Hindlimb muscle (tissue), 1 donor: Measurements from ENCODE around the gene CTBP1. TPM values are rescaled to one million over a fixed set of nuclear protein-coding genes. Genes with fewer than 3 reads are reported as not detected.
"Not testable (repeated sequence)": the region's sequence is repeated elsewhere in the genome, so short reads cannot be mapped to it uniquely, and the experiment has no call there.

Source experiments
- DNase-seq: peaks from one replicate; pipeline ENCODE4 v3.0.0-alpha.2; 2013
- polyA plus RNA-seq: library from polyadenylated mRNA; unstranded; fragments of 120-200 nt; gene quantifications from one replicate; pipeline ENCODE4 v1.2.1, GENCODE V29; 2013; ENCODE audit not compliant: insufficient read length

Gene CTBP1
- polyA plus RNA-seq, 1 donor = 133 TPM

- DNase-seq = not testable (repeated sequence)
Observed at GRCh38 chr4:1237261-1237660, 11.7 kb downstream of the CTBP1 start.

GRCh38 chr4:1236836-1237235 is 12.1 kb downstream of the CTBP1 start:
- not testable (repeated sequence) for DNase-seq

- DNase-seq = no peak
Observed at GRCh38 chr4:1236103-1236641, 12.8 kb downstream of the CTBP1 start.

DNA sequence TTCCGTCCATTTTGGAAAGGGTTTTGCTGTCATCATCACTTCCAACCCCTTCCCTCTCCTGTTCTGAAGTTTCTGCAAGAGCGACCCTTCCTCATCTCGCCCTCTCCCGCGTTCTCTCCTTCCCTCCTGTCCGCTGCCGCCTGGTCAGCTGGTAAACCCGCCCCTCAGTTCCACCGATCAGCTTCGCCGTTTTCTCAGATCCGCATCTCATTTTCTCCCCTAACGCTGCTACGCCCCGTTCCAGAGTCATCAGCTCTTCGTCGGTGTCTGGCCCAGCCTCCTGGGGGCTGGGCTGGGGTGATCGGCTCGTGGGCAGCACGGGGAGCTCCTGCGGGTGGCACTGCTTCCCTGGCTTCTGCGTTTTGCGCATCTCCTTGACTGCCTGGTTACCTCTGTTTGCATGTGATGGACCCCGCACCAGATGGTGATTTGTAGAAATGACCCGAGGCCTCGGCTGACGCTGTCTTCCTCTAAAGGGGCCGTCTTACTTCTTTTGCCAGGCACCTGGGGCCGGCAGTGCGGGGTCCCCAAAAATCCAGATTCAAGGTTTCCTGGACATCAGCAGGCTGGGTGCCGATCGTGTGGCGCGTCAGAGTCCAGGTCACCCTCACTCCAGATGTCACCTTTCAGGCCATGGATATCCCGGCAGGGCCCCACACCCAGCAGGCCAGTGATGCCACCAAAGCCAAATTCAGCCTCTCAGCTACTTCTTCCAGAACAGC is 13.4 kb downstream of the CTBP1 start:
- no peak for DNase-seq

- no peak for DNase-seq
Observed at GRCh38 chr4:1234811-1235292, 14.1 kb downstream of the CTBP1 start.

DNA sequence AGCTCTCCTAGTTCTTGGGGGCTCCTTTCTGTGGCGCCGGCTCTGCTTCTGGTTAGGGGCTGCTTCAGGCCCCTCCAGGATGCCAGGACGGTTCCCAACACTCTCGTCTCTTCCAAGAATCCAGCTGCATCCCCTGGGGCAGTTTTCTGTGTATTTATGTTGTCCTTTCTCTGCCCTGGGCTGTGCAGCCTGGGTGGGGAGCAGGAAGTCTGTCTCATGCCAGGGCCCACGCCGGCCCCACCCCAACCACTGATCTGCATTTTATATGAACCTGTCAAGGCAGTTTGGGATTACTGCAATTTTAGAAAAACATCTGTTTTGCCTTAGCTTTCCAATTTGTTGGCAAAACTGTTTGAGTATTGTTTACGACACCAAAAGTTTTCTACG is 14.6 kb downstream of the CTBP1 start:
- DNase-seq = no peak

- DNase-seq = peak; percentile 52
Observed at GRCh38 chr4:1233641-1234308, 15.2 kb downstream of the CTBP1 start.

GRCh38 chr4:1232661-1233621 is 16.0 kb downstream of the CTBP1 start:
- peak; percentile 63 for DNase-seq

- DNase-seq = no peak
Observed at GRCh38 chr4:1231637-1232360, 17.1 kb downstream of the CTBP1 start.

GRCh38 chr4:1230971-1231636 is 17.8 kb downstream of the CTBP1 start:
- no peak for DNase-seq

DNA sequence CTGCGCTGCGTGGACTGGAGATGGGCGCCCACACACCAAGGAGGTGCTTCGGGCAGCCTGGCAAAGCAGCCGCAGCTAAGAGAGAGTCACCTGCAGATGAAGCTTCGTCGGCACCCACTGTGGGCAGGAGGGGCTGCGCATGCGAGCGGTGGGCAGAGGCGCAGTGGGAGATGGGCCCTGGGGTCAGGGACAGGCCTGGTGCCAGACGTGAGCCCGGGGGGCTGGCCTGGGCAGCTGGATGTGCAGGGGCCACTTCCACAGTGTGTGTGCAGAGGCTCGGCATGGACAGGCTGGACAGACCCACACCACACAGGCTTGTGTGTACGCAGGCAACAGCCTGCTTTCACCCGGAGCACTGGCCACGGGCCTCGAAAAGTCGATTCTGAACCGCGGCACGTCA is 18.6 kb downstream of the CTBP1 start:
- no peak for DNase-seq

DNA sequence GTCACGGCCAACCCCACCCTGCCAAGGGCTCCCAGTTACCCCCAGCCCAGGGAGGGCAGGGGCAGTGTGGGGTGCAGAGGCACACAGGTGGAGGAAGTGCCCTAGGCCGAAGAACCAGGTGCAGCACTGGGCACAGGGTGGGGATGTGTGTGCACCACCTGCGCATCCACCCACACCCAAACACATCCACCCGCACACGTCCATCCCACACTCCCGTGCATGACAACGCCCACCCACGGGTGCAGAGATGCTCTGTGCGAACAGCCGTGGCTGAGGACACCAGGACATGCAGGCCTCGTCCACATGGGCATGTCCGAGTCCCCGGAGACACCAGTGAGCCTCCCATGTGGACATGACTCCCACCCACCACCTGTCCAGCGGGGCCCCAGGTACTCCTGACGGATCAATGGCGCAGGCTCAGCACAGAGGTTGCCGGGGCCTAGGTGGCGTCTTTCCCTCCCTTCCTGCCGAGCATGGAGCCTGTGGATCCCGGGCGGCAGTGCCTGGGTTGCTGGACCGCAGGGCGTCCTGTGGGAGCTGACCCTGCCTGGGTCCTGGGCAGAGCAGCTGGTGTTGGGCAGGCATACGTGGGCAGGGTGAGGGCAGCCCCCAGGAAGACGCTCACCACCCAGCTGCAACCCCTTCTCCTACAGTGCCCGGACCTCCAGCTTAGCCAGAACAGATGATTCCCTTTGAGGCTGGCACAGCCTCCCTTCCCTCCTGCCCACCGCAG is 19.6 kb downstream of the CTBP1 start:
- no peak for DNase-seq

- no peak for DNase-seq
Observed at GRCh38 chr4:1227816-1228215, 21.1 kb downstream of the CTBP1 start.

DNA sequence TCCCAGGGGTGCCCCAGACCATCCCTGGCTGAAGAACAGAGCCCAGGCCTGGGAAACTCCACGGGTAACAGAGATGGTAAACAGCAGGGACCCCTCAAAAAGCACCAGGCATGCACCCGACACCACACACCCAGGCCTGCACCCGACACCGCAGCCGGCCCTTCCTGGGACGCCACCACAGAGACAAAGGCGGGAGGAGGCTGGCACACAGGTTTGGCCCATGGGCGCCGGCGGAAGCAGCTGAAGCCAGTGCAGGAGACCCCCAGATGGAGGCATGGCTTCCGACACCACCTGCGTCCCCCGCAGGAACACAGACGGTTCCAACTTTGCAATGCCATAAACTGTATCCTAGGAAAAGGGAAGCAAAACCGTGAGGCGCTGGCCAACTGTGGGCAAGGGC is 22.3 kb downstream of the CTBP1 start:
- no peak for DNase-seq

DNA sequence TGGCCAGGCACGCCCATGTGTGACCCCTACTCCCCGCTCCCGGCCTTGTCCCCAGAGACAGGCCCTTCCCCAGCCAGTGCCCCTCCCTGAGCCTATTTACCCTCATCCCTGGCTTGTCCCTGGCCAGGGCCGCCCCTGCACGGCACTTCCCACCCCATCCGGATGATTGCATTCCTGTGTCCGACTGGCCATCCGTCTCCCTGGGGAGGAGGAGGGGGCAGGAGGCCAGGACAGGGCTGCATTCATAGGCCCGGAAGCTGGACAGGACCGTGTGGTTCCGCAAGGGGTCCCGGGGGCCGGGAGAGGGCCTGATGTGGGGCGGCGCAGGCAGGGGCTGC is 22.8 kb downstream of the CTBP1 start:
- DNase-seq = no peak

- no peak for DNase-seq
Observed at GRCh38 chr4:1225272-1226143, 23.4 kb downstream of the CTBP1 start.

DNA sequence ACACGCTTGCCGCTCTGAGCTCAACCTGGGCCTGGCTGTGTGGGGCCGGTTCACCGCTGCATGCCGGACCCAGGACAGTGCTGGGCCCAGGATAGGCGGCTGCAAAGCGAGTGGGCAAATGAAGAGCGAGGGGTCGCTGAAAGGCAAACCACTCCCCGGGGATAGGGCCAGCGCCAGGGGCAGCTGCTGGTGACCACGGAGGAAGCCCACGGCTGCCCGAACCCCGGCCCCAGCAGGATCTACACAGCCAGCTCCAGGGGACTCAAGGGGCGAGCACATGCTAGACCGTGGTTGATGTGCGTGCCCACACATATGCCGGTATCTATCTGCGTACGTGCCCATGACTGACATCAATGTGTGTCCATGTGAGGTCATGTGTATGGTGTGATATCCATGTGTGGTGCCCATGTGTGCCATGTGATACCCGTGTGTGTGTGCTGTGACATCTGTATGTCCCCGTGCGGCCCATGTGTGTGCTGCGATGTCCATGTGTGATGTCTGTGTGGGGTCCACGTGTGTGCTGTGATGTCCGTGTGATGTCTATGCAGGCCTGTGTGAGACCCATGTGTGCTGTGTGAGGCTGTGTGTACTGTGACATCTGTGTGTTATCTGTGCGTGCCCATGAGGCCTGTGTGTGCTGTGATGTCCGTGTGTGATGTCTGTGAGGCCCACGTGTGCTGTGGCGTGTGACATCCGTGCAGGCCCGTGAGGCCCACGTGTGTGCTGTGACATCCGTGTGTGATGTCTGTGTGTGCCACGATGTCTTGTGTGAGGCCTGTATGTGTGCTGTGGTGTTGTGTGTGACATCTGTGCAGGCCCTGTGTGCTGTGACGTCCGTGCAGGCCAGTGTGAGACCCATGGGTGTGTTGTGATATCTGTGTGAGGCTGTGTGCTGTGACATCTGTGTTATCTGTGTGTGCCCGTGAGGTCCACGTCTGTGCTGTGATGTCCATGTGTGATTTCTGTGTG is 24.8 kb downstream of the CTBP1 start:
- DNase-seq = no peak

DNA sequence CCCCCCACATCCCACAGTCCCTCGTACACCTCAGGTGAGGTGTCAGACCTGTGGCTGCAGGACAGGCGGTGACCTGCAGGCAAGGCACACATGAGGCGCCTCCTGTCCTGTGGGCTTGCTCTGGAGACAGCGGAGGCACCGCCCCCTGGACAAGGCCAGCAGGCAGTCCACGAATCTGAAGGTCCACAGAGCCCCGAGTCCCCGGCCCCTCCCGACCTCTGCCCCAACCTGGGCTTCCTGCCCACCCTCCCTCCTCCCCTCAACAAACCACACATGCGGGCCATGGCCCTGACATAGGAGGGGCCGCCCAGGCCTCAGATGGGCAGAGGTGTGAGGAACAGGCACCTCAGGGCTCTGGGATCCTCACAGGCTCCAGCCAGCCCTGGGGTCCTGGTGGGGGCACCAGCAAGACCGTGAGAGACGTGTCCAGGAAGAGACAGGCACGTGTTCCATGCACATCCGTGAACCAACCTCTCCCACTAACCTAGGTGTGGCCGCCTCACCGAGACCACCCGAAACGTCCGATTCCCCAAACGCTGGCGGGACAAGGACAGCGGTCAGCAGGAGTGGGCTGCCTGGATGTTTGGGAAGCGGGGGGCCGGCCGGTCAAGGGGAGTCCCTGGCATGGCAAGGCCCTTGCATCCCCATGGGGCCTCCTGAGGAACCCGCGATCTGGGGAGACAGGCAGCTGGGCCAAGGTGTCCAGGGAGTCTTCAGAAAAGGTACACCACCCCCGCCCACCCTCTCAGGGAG is 25.8 kb downstream of the CTBP1 start:
- no peak for DNase-seq
